HEK293 (cell line): ENCODE data around the gene PPP1R14C.
A peak's percentile ranks its signal among the peaks of the same experiment; 100 is the strongest.
"Not testable (repeated sequence)": the region's sequence is repeated elsewhere in the genome, so short reads cannot be mapped to it uniquely, and the experiment has no call there.

Experiments used
- CTCF ChIA-PET: fragments of 350-600 bp; formaldehyde crosslinking; extraction: SDS; loops from one replicate; lab custom pipeline; 2021; ENCODE audit warnings: antibody characterized with exemption; lab: Yijun Ruan, JAX
- POLR2A ChIA-PET: fragments of 300-600 bp; formaldehyde crosslinking; extraction: SDS; loops from one replicate; lab custom pipeline; 2020; ENCODE audit warnings: antibody characterized with exemption, inconsistent platforms; lab: Yijun Ruan, JAX
- H3K27ac ChIP-seq: fragments of 200-500 bp; sonication (Bioruptor generic); 2 replicates; pipeline ENCODE4 v1.5.1; 2014; ENCODE audit warnings: low read depth, low read length, control low read depth, inconsistent platforms; ENCODE audit errors: extremely low read depth
- H3K36me3 ChIP-seq, 2 experiments: fragments of 200-500 bp in 1 of 2; sonication (Bioruptor generic) in 1 of 2; 1 replicate in 1 of 2; 2 replicates in 1 of 2; pipeline ENCODE4 v1.5.1; 2014 to 2017; ENCODE audit warnings: inconsistent platforms in 2 of 2, low read length in 2 of 2; ENCODE audit not compliant: control insufficient read depth in 2 of 2, insufficient read depth in 1 of 2
- H3K4me1 ChIP-seq: fragments of 200-500 bp; sonication (Bioruptor generic); 2 replicates; pipeline ENCODE4 v1.5.1; 2014; ENCODE audit warnings: mild to moderate bottlenecking, low read length, inconsistent platforms; ENCODE audit not compliant: control insufficient read depth, insufficient read depth
- H3K4me3 ChIP-seq: 2 replicates; pipeline ENCODE4 v1.5.1; 2011; ENCODE audit warnings: low read depth, mild to moderate bottlenecking, control low read depth, low read length, moderate library complexity
- H3K9me3 ChIP-seq: fragments of 200-500 bp; sonication (Bioruptor generic); 2 replicates; pipeline ENCODE4 v1.5.1; 2014; ENCODE audit warnings: low read depth, low read length, inconsistent platforms; ENCODE audit not compliant: control insufficient read depth, insufficient read depth
- MZF1 ChIP-seq: fragments of 450-650 bp; formaldehyde crosslinking; IDR thresholded peaks from 2 replicates; pipeline ENCODE4 v1.5.1; 2017; ENCODE audit warnings: missing biosample characterization, missing genetic modification characterization, borderline replicate concordance
- OSR2 ChIP-seq: fragments of 450-650 bp; formaldehyde crosslinking; IDR thresholded peaks from 2 replicates; pipeline ENCODE4 v1.5.1; 2016; ENCODE audit warnings: missing biosample characterization, missing genetic modification characterization
- PRDM6 ChIP-seq: fragments of 450-650 bp; formaldehyde crosslinking; IDR thresholded peaks from 2 replicates; pipeline ENCODE4 v1.5.1; 2017; ENCODE audit warnings: missing biosample characterization, missing genetic modification characterization
- SCRT1 ChIP-seq: fragments of 450-650 bp; formaldehyde crosslinking; IDR thresholded peaks from 2 replicates; pipeline ENCODE4 v1.5.1; 2016; ENCODE audit warnings: missing biosample characterization, missing genetic modification characterization, borderline replicate concordance
- ZNF146 ChIP-seq: fragments of 450-650 bp; formaldehyde crosslinking; IDR thresholded peaks from 2 replicates; pipeline ENCODE4 v1.5.1; 2016; ENCODE audit warnings: missing biosample characterization, missing genetic modification characterization
- ZNF184 ChIP-seq: fragments of 450-650 bp; IDR thresholded peaks from 2 replicates; pipeline ENCODE4 v1.5.1; 2018; ENCODE audit warnings: missing biosample characterization, mild to moderate bottlenecking, missing genetic modification characterization
- ZNF645 ChIP-seq: fragments of 450-650 bp; formaldehyde crosslinking; IDR thresholded peaks from 2 replicates; pipeline ENCODE4; 2016; ENCODE audit warnings: missing biosample characterization, missing genetic modification characterization
- ZNF747 ChIP-seq: fragments of 450-650 bp; formaldehyde crosslinking; IDR thresholded peaks from 2 replicates; pipeline ENCODE4 v1.5.1; 2016; ENCODE audit warnings: missing biosample characterization, missing genetic modification characterization
- TF ChIP-seq, protein P1 (sequence below): fragments of 450-650 bp; formaldehyde crosslinking; IDR thresholded peaks from 2 replicates; pipeline ENCODE4 v1.5.1; 2016; ENCODE audit warnings: missing biosample characterization, missing genetic modification characterization
- TF ChIP-seq, protein P2 (sequence below): fragments of 450-650 bp; formaldehyde crosslinking; IDR thresholded peaks from 2 replicates; pipeline ENCODE4 v1.5.1; 2016; ENCODE audit warnings: missing biosample characterization, missing genetic modification characterization, low read depth

Gene PPP1R14C

DNA sequence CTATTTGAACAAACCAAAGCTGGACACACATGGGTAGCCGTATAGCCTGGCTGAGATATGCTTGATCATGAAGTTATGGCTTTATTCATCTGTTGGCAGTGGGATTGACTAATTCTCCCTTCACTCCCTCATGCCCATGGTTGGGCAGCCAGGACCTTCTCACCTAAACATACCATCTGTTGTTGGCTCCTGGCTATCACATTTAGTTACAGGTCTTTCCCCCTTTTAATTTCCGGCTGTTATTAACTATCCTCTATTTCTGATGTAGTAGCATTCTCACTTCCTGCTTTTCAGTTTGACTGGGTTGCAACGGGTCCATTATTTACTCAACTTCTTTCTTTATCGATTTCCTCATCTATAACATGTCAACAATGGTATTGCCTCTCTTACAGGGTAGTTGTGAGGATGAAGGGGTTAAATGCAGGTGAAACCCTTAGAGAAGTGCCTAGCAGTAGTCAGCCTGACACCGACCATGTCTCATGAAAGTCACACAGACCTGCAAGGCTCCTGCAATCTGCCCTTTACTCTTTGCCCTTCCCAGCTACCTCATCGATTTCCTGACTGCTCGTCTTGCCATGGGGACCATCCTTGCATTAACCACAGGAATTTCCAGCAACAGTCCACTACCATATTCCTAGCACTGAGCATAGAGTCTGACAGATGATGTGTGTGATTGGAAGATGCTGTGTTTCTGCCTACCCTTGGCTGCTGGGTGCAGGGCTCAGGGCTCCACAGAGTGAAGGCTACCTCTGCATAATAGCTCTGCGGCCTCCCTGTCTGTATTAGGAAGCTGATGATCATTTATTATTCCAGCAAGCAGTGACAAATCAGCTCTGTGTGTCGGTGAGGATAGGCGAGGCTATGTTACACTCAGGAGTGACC, 42.2 kb downstream of the PPP1R14C start (continued):
- TF ChIP-seq ZNF747 (tag by site-specific recombination) = no peak
- TF ChIP-seq OSR2 = no peak
- TF ChIP-seq, all 188 proteins: peak for 0

- ChIA-PET CTCF (interaction anchor here (0.6 to 1.7 kb wide), 5 partner anchors 12 to 702 kb away, joined by 3 to 6 read pairs (median 4); no protein-coding TSS in a partner anchor), POLR2A (no interaction called here)
- TF ChIP-seq, protein P1, sequence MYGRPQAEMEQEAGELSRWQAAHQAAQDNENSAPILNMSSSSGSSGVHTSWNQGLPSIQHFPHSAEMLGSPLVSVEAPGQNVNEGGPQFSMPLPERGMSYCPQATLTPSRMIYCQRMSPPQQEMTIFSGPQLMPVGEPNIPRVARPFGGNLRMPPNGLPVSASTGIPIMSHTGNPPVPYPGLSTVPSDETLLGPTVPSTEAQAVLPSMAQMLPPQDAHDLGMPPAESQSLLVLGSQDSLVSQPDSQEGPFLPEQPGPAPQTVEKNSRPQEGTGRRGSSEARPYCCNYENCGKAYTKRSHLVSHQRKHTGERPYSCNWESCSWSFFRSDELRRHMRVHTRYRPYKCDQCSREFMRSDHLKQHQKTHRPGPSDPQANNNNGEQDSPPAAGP (tag by site-specific recombination) = no peak
- TF ChIP-seq, protein P2, sequence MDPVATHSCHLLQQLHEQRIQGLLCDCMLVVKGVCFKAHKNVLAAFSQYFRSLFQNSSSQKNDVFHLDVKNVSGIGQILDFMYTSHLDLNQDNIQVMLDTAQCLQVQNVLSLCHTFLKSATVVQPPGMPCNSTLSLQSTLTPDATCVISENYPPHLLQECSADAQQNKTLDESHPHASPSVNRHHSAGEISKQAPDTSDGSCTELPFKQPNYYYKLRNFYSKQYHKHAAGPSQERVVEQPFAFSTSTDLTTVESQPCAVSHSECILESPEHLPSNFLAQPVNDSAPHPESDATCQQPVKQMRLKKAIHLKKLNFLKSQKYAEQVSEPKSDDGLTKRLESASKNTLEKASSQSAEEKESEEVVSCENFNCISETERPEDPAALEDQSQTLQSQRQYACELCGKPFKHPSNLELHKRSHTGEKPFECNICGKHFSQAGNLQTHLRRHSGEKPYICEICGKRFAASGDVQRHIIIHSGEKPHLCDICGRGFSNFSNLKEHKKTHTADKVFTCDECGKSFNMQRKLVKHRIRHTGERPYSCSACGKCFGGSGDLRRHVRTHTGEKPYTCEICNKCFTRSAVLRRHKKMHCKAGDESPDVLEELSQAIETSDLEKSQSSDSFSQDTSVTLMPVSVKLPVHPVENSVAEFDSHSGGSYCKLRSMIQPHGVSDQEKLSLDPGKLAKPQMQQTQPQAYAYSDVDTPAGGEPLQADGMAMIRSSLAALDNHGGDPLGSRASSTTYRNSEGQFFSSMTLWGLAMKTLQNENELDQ (tag by site-specific recombination) = no peak
Measured at GRCh38 chr6:150185732-150186117, 42.9 kb downstream of the PPP1R14C start.

DNA sequence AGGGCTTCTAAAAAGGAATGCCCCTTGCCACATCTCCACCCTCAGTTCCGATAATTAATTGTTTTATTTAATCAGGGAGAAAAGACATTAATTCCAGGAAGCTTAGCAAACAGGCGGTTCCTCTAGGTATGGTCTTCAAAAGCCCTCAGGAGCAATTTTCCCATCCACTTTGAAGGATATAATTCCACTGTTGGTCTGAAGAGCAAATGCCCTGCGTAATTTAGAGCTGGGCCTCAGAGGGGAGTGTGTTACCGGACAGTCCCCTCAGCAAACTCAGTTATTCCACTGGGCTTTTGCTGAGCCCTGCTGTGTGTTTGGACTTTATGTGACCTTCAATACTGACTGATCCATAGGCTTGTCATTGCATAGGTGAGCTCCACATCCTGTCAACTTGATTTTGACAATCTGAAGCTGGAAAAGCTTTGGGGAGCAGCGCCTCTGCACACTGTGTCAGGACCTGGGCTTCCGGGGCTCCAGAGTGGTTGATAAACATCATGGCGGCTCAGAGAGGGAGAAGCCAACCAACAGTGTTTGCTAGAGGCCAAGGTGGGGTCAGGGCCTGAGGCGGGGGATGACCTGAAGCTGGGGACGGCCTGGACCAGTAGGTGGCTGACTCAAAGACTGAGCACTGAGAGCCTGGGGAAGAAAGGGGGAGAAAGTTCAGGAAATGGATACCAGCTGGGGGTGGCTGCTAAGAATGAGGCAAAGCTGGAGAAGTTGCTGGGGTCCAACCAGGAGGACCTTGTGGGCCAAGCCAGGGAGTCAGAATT, 43.5 kb downstream of the PPP1R14C start:
- ChIA-PET CTCF (interaction anchor here (0.6 to 1.7 kb wide), 3 partner anchors 12 to 104 kb away, joined by 3 to 6 read pairs (median 4); no protein-coding TSS in a partner anchor), POLR2A (no interaction called here)
- Histone ChIP-seq H3K4me3 (no peak overlapping the region), H3K27ac (no peak overlapping the region), H3K36me3 (no peaks in the 10 kb centered on the region), H3K4me1 (no peaks in the 10 kb centered on the region), H3K9me3 (no peaks in the 10 kb centered on the region)
- TF ChIP-seq ZNF184 (no peak), ZNF645 (tag by site-specific recombination) (no peak), SCRT1 (tag by site-specific recombination) (no peak), MZF1 (tag by site-specific recombination) (no peak), PRDM6 (tag by site-specific recombination) (no peak)

More at GRCh38 chr6:150185732-150186117, 42.9 kb downstream of the PPP1R14C start:
- Histone ChIP-seq H3K4me1 (no peaks in the 10 kb centered on the region), H3K27ac (no peak overlapping the region), H3K4me3 (no peak overlapping the region), H3K36me3 (no peaks in the 10 kb centered on the region), H3K9me3 (no peaks in the 10 kb centered on the region)

DNA sequence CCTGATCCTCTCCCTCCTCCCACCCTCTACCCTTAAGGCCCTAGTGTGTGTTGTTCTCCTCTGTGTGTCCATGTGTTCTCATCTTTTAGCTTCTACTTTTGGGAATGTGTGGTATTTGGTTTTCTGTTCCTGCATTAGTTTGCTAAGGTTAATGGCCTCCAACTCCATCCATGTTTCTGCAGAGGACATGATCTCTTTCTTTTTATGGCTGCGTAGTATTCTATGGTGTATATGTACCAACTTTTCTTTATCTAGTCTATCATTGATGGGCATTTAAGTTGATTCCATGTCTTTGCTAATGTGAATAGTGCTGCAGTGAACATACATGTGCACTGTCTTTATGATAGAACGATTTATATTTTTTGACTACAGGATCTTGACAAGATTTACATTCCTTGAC, 44.6 kb downstream of the PPP1R14C start:
- peak; percentile 81 for TF ChIP-seq ZNF146 (tag by site-specific recombination)
- H3K27ac ChIP-seq, H3K4me3 ChIP-seq, H3K9me3 ChIP-seq, H3K36me3 ChIP-seq, H3K4me1 ChIP-seq: not testable (repeated sequence)
- CTCF ChIA-PET = interaction anchor here (0.7 kb wide), 1 partner anchor 25 kb away, joined by 3 read pairs; no protein-coding TSS in a partner anchor
- POLR2A ChIA-PET = interaction anchor here (0.7 kb wide), 1 partner anchor 12 kb away, joined by 3 read pairs; no protein-coding TSS in a partner anchor
